ENCODE data around the gene ALDH1A2.
A peak's percentile ranks its signal among the peaks of the same experiment; 100 is the strongest.

ALDH1A2 gene

GRCh38 chr15:58052334-58052733, 13.2 kb downstream of the ALDH1A2 start:
- Histone ChIP-seq H3K27ac (ENCODE audit: extremely low read depth, low read depth, low read length) (no peak overlapping the region), H3K36me3 (ENCODE audit: control insufficient read depth in 2 of 2, insufficient read depth in 1 of 2, low read length in 2 of 2) (no peaks in the 10 kb centered on the region), H3K4me3 (ENCODE audit: low read depth, low read length) (no peak overlapping the region), H3K4me1 (ENCODE audit: control insufficient read depth, insufficient read depth, low read length) (peaks cover 25% of the 10 kb centered on the region), H3K9me3 (ENCODE audit: control insufficient read depth, insufficient read depth, low read depth, low read length) (no peaks in the 10 kb centered on the region)
- POLR2A ChIA-PET = no interaction called here
- CTCF ChIA-PET = interaction anchor here (1.4 to 1.6 kb wide), 4 partner anchors 9 to 19 kb away, joined by 3 to 7 read pairs (median 3); partner anchors contain the start of gene ALDH1A2
- TF ChIP-seq MZF1 (tag by site-specific recombination; IDR thresholded peaks at IDR 0.05; ENCODE audit: borderline replicate concordance) (no peak), ZFHX2 (tag by site-specific recombination; conservative IDR thresholded peaks at IDR 0.05) (no peak), SP7 (tag by site-specific recombination; IDR thresholded peaks at IDR 0.05) (no peak), ZNF48 (tag by site-specific recombination; IDR thresholded peaks at IDR 0.05) (no peak), ZNF692 (tag by site-specific recombination; IDR thresholded peaks at IDR 0.05) (no peak), OVOL3 (tag by site-specific recombination; IDR thresholded peaks at IDR 0.05) (no peak), ZBTB6 (tag by site-specific recombination; IDR thresholded peaks at IDR 0.05) (no peak), TCF7L2 (IDR thresholded peaks at IDR 0.05; ENCODE audit: borderline replicate concordance, low read depth, low read length) (no peak)

- ChIA-PET POLR2A (no interaction called here), CTCF (interaction anchor here (0.7 to 2.1 kb wide), 3 partner anchors 17 to 135 kb away, joined by 3 to 8 read pairs (median 5); no protein-coding TSS in a partner anchor)
- no peak overlapping the region for H3K4me3 ChIP-seq (ENCODE audit: low read depth, low read length)
- H3K36me3 ChIP-seq (ENCODE audit: control insufficient read depth in 2 of 2, insufficient read depth in 1 of 2, low read length in 2 of 2) = no peaks in the 10 kb centered on the region
- peaks cover 29% of the 10 kb centered on the region for H3K4me1 ChIP-seq (ENCODE audit: control insufficient read depth, insufficient read depth, low read length)
- H3K9me3 ChIP-seq (ENCODE audit: control insufficient read depth, insufficient read depth, low read depth, low read length) = no peaks in the 10 kb centered on the region
- TF ChIP-seq ZFHX2 (tag by site-specific recombination; conservative IDR thresholded peaks at IDR 0.05) (peak; percentile 75), ZNF239 (tag by site-specific recombination; IDR thresholded peaks at IDR 0.05) (no peak), EGR2 (tag by site-specific recombination; IDR thresholded peaks at IDR 0.05; ENCODE audit: low read depth) (0 out of 2 replicates have a peak, but pooled peaks have one; percentile 31), FEZF1 (tag by site-specific recombination; IDR thresholded peaks at IDR 0.05) (peak; percentile 29; the same call in 1 of the 2 replicates), ZNF398 (tag by site-specific recombination; IDR thresholded peaks at IDR 0.05) (no peak), PRDM6 (tag by site-specific recombination; IDR thresholded peaks at IDR 0.05) (0 out of 2 replicates have a peak, but pooled peaks have one; percentile 10)
- H3K27ac ChIP-seq (ENCODE audit: extremely low read depth, low read depth, low read length) = no peak overlapping the region
Observed at GRCh38 chr15:58049520-58050227, 15.8 kb downstream of the ALDH1A2 start.

- Histone ChIP-seq H3K27ac (ENCODE audit: extremely low read depth, low read depth, low read length) (no peak overlapping the region), H3K9me3 (ENCODE audit: control insufficient read depth, insufficient read depth, low read depth, low read length) (no peaks in the 10 kb centered on the region)
- CTCF ChIA-PET = interaction anchor here (0.6 to 1.9 kb wide), 2 partner anchors 23 to 645 kb away, joined by 3 to 5 read pairs; no protein-coding TSS in a partner anchor
- TF ChIP-seq ZNF350 (tag by site-specific recombination; IDR thresholded peaks at IDR 0.05) (no peak), HOXA7 (CRISPR knock-in tag; IDR thresholded peaks at IDR 0.05; ENCODE audit: borderline replicate concordance) (no peak), ZNF664 (tag by site-specific recombination; IDR thresholded peaks at IDR 0.05) (no peak), RBAK (tag by site-specific recombination; IDR thresholded peaks at IDR 0.05) (no peak), ZNF133 (tag by site-specific recombination; IDR thresholded peaks at IDR 0.05) (no peak), ZNF792 (tag by site-specific recombination; IDR thresholded peaks at IDR 0.05) (no peak), YY1 (tag by site-specific recombination; IDR thresholded peaks at IDR 0.05) (no peak), ZNF155 (tag by site-specific recombination; IDR thresholded peaks at IDR 0.05) (no peak), EGR2 (tag by site-specific recombination; IDR thresholded peaks at IDR 0.05; ENCODE audit: low read depth) (no peak), ZBTB48 (tag by site-specific recombination; IDR thresholded peaks at IDR 0.05) (no peak), ZSCAN4 (tag by site-specific recombination; IDR thresholded peaks at IDR 0.05) (no peak)
Observed at GRCh38 chr15:58048261-58048660, 17.2 kb downstream of the ALDH1A2 start.

More at GRCh38 chr15:58048261-58048660, 17.2 kb downstream of the ALDH1A2 start:
- POLR2A ChIA-PET = no interaction called here
- H3K4me1 ChIP-seq (ENCODE audit: control insufficient read depth, insufficient read depth, low read length) = peaks cover 20% of the 10 kb centered on the region
- no peaks in the 10 kb centered on the region for H3K36me3 ChIP-seq (ENCODE audit: control insufficient read depth in 2 of 2, insufficient read depth in 1 of 2, low read length in 2 of 2)
- H3K4me3 ChIP-seq (ENCODE audit: low read depth, low read length) = no peak overlapping the region
